Vagina (tissue), 2 donors: ENCODE data around the gene NKPD1. TPM values are rescaled to one million over a fixed set of nuclear protein-coding genes. Genes with fewer than 3 reads are reported as not detected.

Experiments
- DNase-seq, 2 donors: peaks; one replicate each; pipeline ENCODE4 v3.0.0-alpha.2; 2017; ENCODE audit errors: extremely low spot score in 2 of 2
- H3K27ac ChIP-seq: fragments of 200-600 bp; sonication (generic); one replicate; pipeline ENCODE4 v1.5.1; 2019
- H3K27me3 ChIP-seq: fragments of 200-600 bp; sonication (generic); one replicate; pipeline ENCODE4 v1.5.1; 2019
- H3K36me3 ChIP-seq, 2 donors: fragments of 200-600 bp; sonication (generic); one replicate each; pipeline ENCODE4 v1.5.1; 2017 to 2019
- H3K4me1 ChIP-seq: fragments of 200-600 bp; sonication (generic); one replicate; pipeline ENCODE4 v1.5.1; 2019
- H3K4me3 ChIP-seq, 2 donors: fragments of 200-600 bp; sonication (generic); 1 replicate in 1 of 2; 2 replicates in 1 of 2; pipeline ENCODE4 v1.5.1; 2016 to 2019
- H3K9me3 ChIP-seq: fragments of 200-600 bp; sonication (generic); one replicate; pipeline ENCODE4 v1.5.1; 2019
- CTCF ChIP-seq, 3 experiments: fragments of 450-650 bp in 2 of 3; fragments of 200-600 bp in 1 of 3; sonication (generic) in 1 of 3; IDR thresholded peaks; one replicate each; pipeline ENCODE4 v1.5.1; 2017 to 2019; ENCODE audit warnings: antibody characterized with exemption in 3 of 3, mild to moderate bottlenecking in 2 of 3, moderate library complexity in 2 of 3
- POLR2A ChIP-seq, 2 donors: fragments of 450-650 bp; IDR thresholded peaks; one replicate each; pipeline ENCODE4 v1.6.1; 2017; ENCODE audit warnings: antibody characterized with exemption in 2 of 2, mild to moderate bottlenecking in 2 of 2, moderate library complexity in 2 of 2
- POLR2AphosphoS5 ChIP-seq, 2 donors: sonication (generic); formaldehyde crosslinking; IDR thresholded peaks; one replicate each; pipeline ENCODE4 v1.9.0; 2017; ENCODE audit warnings: antibody characterized with exemption in 2 of 2, mild to moderate bottlenecking in 2 of 2, low read depth in 1 of 2; ENCODE audit not compliant: insufficient read depth in 1 of 2
- intact Hi-C: fragments of 100-400 bp; cut with DNase I; formaldehyde crosslinking; loops from one replicate; pipeline ENCODE4 v1.15.1; 2023
- total RNA-seq: library from RNA; depleted of rRNA; stranded (reverse); fragments of >200 nt; gene quantifications from one replicate; pipeline ENCODE4 v1.2.3, GENCODE V29; 2016

Gene NKPD1
- total RNA-seq, 1 donor from 2014 or later = 14.0 TPM

GRCh38 chr19:45144431-45145269 lies 16.1 kb downstream of the NKPD1 start:
- TF ChIP-seq POLR2AphosphoS5 (IDR thresholded peaks at IDR 0.05; ENCODE audit: insufficient read depth in 1 of 2, low read depth in 1 of 2) = no peak
- TF ChIP-seq POLR2A (IDR thresholded peaks at IDR 0.05) = no peak
- TF ChIP-seq CTCF (IDR thresholded peaks at IDR 0.05) = no peak
- intact Hi-C loops = no loop called here
- no peaks in the 10 kb centered on the region for H3K4me1 ChIP-seq
- no peaks in the 10 kb centered on the region for H3K9me3 ChIP-seq
- H3K36me3 ChIP-seq = peaks cover 0 to 20% of the 10 kb centered on the region in 2 donors
- no peak overlapping the region for H3K27ac ChIP-seq
- H3K27me3 ChIP-seq = no peaks in the 10 kb centered on the region
- H3K4me3 ChIP-seq = no peak overlapping the region
- DNase-seq = no peak

GRCh38 chr19:45142726-45143110 lies 18.1 kb downstream of the NKPD1 start:
- H3K4me3 ChIP-seq = no peak overlapping the region
- H3K27me3 ChIP-seq = no peaks in the 10 kb centered on the region
- no peak for TF ChIP-seq POLR2A (IDR thresholded peaks at IDR 0.05)
- TF ChIP-seq POLR2AphosphoS5 (IDR thresholded peaks at IDR 0.05; ENCODE audit: insufficient read depth in 1 of 2, low read depth in 1 of 2) = no peak
- TF ChIP-seq CTCF (IDR thresholded peaks at IDR 0.05) = no peak
- no peak overlapping the region for H3K27ac ChIP-seq
- DNase-seq = no peak
- H3K36me3 ChIP-seq = peaks cover 0 to 20% of the 10 kb centered on the region in 2 donors
- intact Hi-C loops = no loop called here
- no peaks in the 10 kb centered on the region for H3K4me1 ChIP-seq
- H3K9me3 ChIP-seq = no peaks in the 10 kb centered on the region

- intact Hi-C loops = no loop called here
- Histone ChIP-seq H3K4me1 (no peaks in the 10 kb centered on the region), H3K4me3 (no peak overlapping the region), H3K36me3 (peaks cover 0 to 20% of the 10 kb centered on the region in 2 donors), H3K27ac (no peak overlapping the region), H3K9me3 (no peaks in the 10 kb centered on the region), H3K27me3 (no peaks in the 10 kb centered on the region)
- DNase-seq = no peak
- TF ChIP-seq POLR2A (IDR thresholded peaks at IDR 0.05) (no peak), CTCF (IDR thresholded peaks at IDR 0.05) (no peak), POLR2AphosphoS5 (IDR thresholded peaks at IDR 0.05; ENCODE audit: insufficient read depth in 1 of 2, low read depth in 1 of 2) (no peak)
These were observed 18.6 kb downstream of the NKPD1 start for GRCh38 chr19:45142016-45142725.

- Histone ChIP-seq H3K4me3 (no peak overlapping the region), H3K27ac (no peak overlapping the region), H3K27me3 (no peaks in the 10 kb centered on the region), H3K36me3 (peaks cover 0 to 20% of the 10 kb centered on the region in 2 donors), H3K4me1 (no peaks in the 10 kb centered on the region), H3K9me3 (no peaks in the 10 kb centered on the region)
- TF ChIP-seq POLR2AphosphoS5 (IDR thresholded peaks at IDR 0.05; ENCODE audit: insufficient read depth in 1 of 2, low read depth in 1 of 2) (no peak), CTCF (IDR thresholded peaks at IDR 0.05) (no peak), POLR2A (IDR thresholded peaks at IDR 0.05) (no peak)
- DNase-seq = no peak
- intact Hi-C loops = no loop called here
These were observed 19.4 kb downstream of the NKPD1 start for GRCh38 chr19:45141203-45141900.
